ENCODE data around the gene OMP.

GRCh38 chr11:77129069-77129841 is 26.6 kb downstream of the OMP start:
- no peak for TF ChIP-seq CTCF (IDR thresholded peaks at IDR 0.05)
- TF ChIP-seq EZH2 (IDR thresholded peaks at IDR 0.05; ENCODE audit: borderline replicate concordance, insufficient read depth, low read depth, low read length, poor library complexity, severe bottlenecking) = no peak
